HPDE6-E6E7 (cell line): ENCODE data around the gene GCK.
A peak's percentile ranks its signal among the peaks of the same experiment; 100 is the strongest.
"Not testable (repeated sequence)": the region's sequence is repeated elsewhere in the genome, so short reads cannot be mapped to it uniquely, and the experiment has no call there.

Source experiments
- DNase-seq: peaks from one replicate; pipeline ENCODE4 v3.0.0; 2011; ENCODE audit warnings: missing footprints; ENCODE audit errors: extremely low spot score

Gene GCK

DNA sequence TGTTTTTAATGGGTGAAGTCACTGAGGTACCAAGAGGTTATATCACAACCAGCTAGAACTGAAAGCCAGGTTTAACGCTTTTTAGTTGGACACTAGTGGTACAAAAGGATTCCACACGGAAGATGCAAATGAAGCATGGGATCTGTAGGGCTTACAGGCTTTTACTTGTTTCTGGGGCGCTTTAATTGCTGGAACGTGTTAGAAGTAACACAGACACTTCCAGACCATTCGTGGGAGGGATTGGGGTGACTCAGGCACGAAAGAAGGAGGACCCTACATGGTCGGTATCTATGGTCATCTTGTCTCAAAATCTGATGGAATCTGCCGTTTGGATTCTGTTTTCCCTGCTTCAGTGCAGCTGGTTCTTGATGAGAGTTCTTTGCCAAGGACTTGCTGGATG lies 12.6 kb upstream of the GCK start:
- DNase-seq, result no peak

DNA sequence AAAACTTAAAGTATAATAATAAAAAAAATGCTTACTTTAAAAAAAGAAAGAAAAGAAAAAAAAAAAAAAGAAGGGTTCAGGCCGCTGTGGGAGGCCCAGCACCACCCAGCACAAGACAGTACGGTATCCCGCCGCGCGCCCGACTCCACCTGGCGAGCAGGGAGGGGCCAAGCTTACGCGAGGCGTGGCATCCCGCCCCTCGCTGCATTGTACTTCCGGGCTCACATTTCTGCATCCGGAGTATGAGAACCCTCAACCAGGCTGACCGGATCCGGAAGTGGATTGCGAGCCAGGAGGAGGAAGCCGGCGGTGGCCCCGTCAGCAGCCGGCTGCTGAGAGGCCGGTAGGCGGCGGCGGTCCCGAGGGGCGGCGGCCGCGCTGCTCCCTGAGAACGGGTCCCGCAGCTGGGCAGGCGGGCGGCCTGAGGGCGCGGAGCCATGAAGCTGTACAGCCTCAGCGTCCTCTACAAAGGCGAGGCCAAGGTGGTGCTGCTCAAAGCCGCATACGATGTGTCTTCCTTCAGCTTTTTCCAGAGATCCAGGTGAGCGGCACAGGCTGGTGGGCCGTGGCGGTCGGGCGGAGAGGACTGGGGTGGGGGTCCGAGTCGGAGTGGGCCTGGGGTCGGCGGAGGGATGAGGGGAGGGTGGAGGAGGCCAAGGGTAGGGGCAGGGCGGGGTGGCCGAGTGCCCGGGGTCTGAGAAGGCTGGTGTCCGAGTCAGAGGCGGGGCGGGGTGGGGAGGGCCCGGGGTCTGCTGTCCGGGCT lies 11.6 kb upstream of the GCK start, which contains the start of gene YKT6:
Gene YKT6, plus strand, starts transcription at position 280 of the 763 bp plus-strand sequence. Its CDS starts 158 bp downstream, at position 438.
- DNase-seq, result peak; percentile 99

- not testable (repeated sequence) for DNase-seq
Measured at GRCh38 chr7:44200163-44200562, 10.9 kb upstream of the GCK start.

DNA sequence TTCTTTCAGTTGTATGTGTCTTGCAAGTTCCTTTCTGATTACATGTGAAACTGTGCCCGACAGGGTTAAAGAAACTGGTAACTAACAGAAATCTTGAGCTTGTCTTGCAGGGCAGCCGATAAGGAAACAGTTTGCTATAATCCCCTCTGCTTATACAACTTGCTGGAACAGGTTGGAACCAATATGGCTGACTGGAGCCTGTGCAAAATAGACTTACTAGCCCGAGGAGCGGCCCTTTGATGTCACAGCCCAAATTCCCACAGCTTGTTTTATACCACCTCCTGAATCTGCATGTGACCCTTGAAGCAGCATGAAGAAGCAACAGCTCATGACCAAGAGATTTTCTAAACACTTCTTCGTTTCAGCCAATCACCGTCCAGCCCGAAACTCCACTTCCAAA lies 8.2 kb upstream of the GCK start:
- DNase-seq, result no peak

DNA sequence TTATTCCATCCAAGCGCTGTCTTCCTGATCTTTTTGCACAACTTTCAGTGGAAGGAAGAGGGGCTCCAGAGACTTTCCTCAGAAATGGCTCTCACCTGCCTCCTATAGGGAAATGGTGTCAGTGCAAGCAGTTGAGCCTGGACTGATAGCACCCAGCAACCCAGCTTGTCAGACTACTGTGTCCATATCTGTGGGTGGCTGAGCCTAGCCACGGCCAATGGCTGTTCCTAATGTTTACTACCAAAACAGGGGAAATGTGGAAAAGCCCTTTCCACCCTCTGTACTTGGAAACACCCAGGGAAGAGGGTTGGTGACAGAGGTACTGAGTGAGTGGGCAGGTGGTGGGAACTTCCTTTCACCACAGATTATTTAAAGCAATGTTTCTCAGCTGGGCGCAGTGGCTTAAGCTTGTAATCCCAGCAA lies 7.2 kb upstream of the GCK start:
- DNase-seq, result peak; percentile 42

GRCh38 chr7:44195889-44196288 lies 6.7 kb upstream of the GCK start:
- no peak for DNase-seq

DNA sequence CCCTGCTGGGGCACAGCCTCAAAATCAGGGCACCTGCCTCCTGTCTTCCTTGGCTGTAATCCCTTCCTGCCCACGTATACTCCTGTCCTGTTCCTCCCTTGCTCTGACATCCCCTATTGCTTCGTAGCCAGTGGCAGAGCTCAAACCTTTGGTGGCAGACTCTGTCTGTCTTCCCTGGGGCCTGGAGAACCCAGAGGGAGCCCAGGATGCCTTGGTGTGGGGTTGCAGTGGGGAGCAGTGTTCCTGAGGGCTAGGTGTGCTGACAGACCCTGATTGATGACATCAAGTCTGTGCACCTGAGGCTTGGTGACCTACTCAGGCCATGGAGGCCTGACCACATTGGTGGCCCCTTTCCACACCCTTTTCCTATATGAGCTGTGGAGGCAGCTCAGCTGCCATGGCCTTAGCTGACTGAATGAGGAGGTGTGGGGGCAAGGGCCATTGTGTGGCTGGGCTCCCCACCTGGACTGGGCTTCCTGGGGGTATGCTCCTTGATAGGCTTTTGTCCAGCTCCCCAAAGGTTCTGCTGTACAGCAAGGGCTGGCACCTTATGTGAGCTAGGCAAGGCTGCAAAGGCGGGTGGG lies 5.4 kb upstream of the GCK start:
- DNase-seq, result no peak

GRCh38 chr7:44194069-44194468 lies 4.8 kb upstream of the GCK start:
- no peak for DNase-seq

- no peak for DNase-seq
Measured at GRCh38 chr7:44193011-44193802, 4.0 kb upstream of the GCK start.

GRCh38 chr7:44191171-44191570 lies 1.9 kb upstream of the GCK start:
- DNase-seq, result no peak

GRCh38 chr7:44189993-44190872 lies 994 bp upstream of the GCK start:
- no peak for DNase-seq

DNA sequence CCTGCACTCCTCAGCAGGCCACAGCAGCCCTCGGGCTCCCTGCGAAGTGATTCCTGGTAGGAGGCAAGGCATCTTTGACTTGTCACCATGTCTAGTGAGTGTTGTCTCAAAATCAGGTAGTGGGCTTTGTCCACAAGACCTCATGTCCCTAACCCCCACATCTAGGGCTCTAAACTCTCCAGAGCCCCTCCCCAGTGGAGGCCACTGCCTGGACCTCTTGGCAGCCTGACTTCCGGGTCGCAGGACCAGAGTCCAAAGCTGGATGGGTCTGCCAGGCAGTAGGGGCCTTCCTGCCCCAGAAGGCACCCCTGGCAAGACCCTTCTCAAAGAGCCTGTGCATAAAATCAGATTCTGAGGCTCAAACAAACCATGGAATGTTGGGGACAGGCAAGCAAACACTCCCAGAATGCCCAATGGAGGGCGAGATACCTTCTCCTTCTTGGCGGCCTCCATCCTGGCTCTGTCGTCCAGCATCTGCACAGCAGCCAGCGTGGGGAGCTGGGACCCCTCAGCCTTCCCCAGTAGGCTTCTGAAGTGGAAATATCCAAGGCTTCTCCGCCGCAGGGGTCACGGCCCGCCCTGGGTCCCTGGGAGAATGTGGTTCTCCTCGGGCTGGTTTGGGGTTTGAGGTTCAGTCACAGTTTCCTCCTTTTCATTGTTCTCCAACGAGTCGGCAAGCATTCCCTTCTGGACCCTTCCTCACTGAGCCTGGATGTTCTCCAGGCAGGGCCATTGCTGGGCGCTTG lies 586 bp downstream of the GCK start:
- no peak for DNase-seq

GRCh38 chr7:44187636-44188416 lies 1.4 kb downstream of the GCK start:
- no peak for DNase-seq

DNA sequence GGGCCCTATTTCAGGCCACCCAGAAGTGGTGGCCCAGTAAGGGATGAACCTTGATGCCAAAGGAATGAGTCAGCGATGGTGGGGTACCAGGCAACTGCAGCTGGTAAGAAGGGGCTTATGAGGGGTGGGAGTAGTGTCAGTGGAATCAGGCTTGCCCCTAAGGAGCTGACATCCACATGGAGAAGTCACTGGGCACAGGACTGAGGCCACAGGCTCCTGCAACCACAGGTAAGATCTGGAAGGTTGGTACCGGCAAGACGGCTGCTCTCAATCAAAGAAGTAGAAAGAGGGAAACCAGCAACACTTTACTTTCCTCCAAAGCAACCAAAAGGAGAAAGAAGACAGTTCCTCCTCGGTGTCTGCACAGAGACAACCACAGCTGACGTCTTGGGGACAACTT lies 2.5 kb downstream of the GCK start:
- DNase-seq, result no peak

DNA sequence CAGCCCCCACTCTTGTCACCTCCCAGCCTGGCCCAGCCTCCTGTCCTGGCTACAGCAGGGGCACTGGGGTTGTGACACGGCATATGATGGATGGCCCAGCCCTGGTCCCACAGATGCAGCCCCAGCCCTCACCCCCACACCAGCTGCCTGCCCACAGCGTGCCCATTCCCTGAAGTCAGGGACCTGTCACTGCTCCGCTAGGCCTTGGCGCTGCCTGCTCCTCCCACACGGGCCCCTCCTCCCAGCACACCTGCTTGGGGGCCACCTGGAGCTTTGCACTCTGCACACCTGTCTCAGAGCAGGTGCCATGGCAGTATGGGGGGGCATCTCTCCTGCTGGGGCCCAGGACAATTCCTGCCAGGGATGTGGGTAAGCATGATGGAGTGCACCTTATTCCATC lies 3.5 kb downstream of the GCK start:
- no peak for DNase-seq

DNA sequence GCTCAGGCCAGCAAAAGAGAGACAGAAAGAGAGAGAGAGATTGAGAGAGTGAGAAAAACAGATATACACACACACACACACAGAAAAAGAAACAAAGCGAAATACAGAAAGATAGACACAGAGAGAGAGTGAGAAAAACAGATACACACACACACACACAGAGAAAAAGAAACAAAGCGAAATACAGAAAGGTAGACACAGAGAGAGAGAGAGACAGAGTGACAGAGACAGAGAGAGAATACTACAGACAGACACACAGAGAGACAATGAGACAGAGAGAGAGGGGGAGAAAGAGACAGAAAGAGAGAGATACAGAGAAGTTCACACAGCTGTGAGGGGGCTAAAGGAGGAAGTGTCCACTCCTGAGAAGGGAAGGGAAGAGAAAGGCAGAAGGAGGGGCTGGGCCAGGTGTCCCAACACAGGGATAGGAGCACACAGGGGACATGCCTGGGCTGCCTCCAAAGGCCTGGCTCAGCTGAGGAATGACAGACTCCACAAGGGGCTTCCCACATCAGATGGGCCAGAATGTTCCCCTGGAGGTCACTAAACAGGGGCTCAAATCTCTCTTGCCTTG lies 4.3 kb downstream of the GCK start:
- no peak for DNase-seq

DNA sequence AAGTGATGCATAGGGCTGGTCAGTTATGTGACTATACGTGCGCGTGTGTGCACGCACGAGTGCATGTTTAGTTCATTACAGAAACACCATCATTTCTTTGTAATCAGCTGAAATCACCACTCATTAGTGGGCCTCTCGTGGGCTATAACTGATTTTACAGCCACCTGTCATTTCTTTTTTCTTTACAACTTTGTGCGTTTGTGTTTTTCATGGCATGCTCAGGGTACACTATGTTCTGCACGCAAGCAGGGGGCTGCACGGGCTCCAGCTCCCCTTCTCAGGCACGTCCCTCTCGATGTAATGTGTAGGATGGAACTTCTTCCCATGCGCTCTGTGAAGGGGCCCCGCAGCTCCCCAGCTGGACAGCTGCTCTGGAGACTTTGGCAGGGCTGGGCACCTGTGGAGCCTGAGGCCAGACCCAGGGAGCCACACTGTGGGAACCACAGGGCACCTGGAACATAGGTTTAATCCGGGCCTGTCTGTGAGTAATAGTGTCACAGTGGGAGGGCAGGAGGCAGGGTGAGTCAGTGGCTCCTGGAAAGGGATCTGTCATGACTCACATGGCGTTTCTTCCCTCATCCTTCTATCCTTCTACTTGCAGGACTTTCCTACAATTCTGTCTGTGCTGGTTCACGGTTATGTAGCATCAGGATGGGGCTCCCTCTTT lies 4.9 kb downstream of the GCK start:
- peak; percentile 95 for DNase-seq

- no peak for DNase-seq
Measured at GRCh38 chr7:44183386-44183785, 5.9 kb downstream of the GCK start.

- DNase-seq, result no peak
Measured at GRCh38 chr7:44182827-44183226, 6.4 kb downstream of the GCK start.
